ENCODE results near the gene CPEB3.

DNA sequence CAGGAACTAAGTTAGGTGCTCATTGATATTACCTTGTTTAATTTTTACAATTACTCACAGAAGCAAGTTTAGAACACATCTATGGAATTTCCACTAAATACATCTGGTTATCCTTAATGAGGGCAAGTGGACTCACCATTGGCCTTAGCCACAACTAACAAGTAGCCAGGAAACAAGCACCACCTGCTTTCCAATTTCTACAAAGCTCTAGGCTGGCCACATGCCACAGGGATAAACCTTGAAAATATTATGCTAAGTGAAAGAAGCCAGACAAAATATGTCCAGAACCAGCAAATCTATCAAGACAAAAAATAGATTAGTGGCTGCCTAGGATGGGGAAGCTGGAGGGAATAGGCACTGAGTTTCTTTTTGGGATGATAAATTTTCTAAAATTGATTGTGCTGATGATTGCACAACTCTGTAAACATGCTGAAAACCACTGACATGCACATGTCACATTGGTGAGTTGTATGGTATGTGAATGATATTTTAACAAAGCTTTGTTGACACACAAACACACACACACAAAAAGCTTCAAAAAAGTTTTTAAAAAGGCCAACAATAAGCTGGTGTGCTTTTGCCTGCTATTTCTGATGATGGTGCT, 179.4 kb downstream of the CPEB3 start:
- TF ChIP-seq, protein P1, sequence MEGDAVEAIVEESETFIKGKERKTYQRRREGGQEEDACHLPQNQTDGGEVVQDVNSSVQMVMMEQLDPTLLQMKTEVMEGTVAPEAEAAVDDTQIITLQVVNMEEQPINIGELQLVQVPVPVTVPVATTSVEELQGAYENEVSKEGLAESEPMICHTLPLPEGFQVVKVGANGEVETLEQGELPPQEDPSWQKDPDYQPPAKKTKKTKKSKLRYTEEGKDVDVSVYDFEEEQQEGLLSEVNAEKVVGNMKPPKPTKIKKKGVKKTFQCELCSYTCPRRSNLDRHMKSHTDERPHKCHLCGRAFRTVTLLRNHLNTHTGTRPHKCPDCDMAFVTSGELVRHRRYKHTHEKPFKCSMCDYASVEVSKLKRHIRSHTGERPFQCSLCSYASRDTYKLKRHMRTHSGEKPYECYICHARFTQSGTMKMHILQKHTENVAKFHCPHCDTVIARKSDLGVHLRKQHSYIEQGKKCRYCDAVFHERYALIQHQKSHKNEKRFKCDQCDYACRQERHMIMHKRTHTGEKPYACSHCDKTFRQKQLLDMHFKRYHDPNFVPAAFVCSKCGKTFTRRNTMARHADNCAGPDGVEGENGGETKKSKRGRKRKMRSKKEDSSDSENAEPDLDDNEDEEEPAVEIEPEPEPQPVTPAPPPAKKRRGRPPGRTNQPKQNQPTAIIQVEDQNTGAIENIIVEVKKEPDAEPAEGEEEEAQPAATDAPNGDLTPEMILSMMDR (IDR thresholded peaks at IDR 0.05): no peak
- no peak for TF ChIP-seq SIN3A (IDR thresholded peaks at IDR 0.05; ENCODE audit: borderline replicate concordance, insufficient read depth, low read depth, low read length)
- no peak for TF ChIP-seq TCF7L2 (IDR thresholded peaks at IDR 0.05; ENCODE audit: low read depth, low read length)
- no peak for TF ChIP-seq POLR2AphosphoS5 (IDR thresholded peaks at IDR 0.05; ENCODE audit: low read depth, low read length)
- TF ChIP-seq, protein P2, sequence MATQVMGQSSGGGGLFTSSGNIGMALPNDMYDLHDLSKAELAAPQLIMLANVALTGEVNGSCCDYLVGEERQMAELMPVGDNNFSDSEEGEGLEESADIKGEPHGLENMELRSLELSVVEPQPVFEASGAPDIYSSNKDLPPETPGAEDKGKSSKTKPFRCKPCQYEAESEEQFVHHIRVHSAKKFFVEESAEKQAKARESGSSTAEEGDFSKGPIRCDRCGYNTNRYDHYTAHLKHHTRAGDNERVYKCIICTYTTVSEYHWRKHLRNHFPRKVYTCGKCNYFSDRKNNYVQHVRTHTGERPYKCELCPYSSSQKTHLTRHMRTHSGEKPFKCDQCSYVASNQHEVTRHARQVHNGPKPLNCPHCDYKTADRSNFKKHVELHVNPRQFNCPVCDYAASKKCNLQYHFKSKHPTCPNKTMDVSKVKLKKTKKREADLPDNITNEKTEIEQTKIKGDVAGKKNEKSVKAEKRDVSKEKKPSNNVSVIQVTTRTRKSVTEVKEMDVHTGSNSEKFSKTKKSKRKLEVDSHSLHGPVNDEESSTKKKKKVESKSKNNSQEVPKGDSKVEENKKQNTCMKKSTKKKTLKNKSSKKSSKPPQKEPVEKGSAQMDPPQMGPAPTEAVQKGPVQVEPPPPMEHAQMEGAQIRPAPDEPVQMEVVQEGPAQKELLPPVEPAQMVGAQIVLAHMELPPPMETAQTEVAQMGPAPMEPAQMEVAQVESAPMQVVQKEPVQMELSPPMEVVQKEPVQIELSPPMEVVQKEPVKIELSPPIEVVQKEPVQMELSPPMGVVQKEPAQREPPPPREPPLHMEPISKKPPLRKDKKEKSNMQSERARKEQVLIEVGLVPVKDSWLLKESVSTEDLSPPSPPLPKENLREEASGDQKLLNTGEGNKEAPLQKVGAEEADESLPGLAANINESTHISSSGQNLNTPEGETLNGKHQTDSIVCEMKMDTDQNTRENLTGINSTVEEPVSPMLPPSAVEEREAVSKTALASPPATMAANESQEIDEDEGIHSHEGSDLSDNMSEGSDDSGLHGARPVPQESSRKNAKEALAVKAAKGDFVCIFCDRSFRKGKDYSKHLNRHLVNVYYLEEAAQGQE (IDR thresholded peaks at IDR 0.05; ENCODE audit: insufficient read depth in 1 of 2, low read depth in 2 of 2, low read length in 1 of 2): no peak
